ENCODE results near the gene CDH4.

CDH4 gene

DNA sequence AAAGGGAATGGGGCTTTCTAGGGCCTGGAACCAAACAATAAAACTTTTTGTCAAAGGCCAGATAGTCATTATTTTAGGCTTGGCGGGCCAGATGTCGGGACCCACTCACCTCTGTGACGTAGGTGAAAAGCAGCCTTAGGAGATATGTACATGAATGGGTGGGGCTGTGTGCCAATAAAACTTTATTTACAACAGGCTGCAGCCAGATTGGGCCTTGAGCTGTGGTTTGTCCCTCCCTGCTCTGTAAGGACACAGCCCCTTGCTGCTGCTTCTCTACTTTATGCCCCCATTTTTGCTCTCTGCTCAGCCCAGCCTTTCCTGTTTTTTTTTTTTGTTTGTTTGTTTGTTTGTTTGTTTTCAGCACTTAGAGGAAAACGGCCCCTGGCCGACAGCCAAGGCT is 32.7 kb downstream of the CDH4 start:
- no peak for FAIRE-seq

DNA sequence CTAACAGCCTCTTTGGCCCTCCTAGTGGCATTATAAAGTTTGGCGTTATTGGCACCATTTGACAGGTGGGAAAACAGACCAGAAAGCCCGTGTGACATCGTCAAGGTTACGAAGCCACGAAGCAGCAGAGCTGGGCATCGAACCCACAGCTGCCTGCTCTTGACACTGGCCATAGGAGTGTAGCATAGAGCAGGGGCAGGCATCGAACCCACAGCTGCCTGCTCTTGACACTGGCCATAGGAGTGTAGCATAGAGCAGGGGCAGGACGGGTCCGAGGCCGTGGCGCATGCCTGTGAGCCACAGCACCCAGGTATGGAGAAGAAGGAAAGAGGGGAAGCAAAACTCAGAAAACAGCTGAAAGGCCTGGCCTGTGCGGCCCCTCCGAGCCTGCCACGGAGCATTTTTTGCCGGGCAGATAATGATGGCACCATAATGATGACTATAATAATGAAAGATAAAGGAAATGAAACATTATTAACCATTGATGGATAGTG is 33.1 kb downstream of the CDH4 start:
- no peak for FAIRE-seq

DNA sequence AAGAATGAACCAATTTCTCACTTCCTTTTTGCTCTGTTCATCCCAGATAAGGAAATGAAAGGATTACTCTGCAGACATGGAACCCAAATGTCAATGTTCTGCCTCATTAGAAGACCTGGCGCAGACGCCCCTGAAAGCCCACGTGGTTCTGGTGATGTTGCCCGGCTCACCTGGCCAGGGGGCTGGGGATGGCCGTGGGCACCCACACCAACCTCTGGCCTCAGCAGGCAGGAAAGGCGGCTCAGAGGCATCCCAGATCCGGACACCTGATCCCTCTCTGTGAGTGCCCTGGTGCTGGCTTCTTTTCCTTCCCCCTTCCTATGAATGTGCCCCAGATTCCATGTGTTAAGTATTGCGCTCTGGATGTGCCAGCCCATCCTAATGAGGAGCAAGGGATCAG is 33.6 kb downstream of the CDH4 start:
- no peak for FAIRE-seq

DNA sequence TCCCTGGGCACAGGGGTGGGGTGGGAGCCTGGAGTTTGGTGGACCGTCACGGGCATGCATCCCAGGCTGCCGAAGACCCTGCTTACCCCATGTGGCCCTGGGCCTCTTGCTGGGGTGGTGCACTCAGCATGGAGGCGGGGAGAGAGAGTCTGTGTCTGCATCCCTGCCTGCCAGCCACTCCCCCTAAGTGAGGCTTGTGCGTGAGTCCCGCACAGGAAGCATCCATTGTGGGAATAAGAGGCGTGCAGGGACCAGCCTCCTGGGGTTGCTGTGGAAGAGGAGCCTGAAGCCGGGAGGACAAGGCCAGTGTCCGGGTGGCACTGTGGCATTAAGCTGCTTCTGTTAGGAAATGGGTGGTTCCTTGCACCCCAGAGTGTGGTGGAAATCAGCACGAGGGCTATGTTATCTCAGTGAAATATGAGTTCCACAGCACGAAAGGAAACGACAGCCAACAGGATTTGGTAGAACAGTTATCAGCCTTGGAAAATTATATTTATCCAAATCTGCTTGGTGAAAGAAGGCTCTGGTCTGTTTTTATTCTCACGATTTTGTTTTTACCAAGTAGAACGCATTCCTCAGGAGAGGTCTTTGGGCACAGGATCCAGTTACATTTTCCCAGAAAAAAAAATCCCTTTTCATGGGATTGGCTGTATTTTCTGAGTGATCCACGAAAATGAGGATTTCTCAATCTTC is 35.7 kb downstream of the CDH4 start:
- FAIRE-seq = no peak

DNA sequence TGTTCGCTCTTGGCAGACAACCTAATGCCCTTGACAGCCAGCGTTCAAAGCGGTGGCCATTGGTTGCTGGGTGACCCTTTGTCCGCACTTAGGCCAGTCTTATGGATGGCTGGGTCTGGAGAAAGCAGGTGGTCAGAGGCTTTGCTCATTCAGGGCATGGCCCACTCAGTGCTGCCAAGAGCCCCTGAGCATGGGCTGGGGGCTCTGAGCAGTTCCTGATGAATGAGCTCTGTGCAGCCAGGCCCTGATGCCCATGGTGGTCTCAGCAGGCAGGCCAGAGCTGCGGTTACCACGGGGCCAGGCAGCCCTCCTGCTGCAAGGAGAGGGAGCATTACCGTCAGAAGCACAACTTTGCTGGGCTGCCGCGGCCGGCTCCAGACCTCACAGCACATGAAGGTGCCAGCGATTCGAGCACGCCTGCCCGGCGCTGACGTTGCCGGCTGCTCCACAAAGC is 36.3 kb downstream of the CDH4 start:
- FAIRE-seq = no peak

DNA sequence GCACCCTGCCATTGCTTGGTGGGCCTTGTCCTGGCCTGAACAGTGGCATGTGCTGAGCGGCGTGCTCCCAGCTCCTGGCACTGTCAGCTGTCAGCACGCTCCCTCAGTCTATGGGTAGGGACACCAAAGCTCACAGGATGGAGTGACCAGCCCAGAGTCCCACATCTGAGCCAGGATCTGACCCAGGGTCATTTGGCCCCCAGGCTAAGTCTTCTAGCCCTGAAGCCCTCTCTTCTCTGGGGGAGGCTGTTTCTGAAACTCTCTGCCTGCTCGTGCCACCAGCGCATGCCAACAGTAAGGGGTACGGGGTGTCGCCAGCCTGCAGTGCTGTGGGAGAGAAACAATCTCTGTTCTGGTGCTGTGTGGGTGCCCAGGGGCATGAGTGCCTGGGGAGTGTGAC is 37.1 kb downstream of the CDH4 start:
- no peak for FAIRE-seq

DNA sequence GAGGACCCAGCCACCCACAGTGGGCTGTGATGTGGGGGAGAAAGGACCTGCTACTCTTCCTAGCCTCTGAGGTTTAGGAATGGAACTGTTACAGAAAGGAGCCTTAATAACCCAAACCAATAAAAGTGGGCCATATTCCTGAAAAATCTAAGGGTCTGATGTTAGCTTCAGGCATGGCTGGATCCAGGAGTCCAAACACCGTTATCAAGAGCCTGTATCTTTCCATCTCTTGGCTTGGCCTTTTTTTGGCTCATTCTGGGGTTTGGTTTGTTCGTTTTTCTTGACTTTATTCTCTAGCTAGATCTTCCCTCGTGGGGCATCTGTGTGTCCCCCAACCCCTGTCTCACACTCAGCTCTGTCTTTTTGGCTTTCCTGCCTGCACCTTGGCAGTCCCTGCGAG is 38.7 kb downstream of the CDH4 start:
- FAIRE-seq = no peak

DNA sequence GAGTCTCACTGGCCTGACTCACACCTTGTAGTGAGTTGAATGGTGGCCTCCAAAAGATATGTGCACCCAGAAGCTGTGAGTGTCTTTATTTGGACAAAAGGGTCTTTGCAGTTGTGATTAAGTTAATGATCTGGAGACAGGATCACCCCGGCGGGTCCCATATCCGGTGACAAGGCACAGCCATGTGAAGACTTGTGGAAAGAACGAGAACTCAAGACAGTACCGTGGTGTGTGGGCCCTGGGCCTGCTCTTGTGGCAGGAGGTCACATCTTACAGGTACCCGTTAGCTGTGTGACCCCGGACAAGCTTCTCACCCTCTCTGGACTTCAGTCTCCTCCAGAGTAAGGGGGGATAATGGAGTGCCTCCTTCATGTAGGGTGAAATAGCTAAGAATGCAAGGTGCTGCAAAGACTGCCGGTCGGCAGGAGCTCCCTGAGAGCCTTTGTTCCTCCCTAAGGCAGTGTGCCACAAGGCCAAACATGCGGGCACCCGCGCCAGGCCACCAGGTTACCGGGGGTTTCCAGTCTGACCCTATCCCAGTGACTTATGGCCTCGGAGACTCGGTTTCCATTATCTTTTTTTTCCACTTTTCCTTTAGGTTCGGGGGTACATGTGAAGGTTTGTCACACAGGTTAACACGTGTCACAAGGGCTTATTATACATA is 39.2 kb downstream of the CDH4 start:
- FAIRE-seq = no peak

DNA sequence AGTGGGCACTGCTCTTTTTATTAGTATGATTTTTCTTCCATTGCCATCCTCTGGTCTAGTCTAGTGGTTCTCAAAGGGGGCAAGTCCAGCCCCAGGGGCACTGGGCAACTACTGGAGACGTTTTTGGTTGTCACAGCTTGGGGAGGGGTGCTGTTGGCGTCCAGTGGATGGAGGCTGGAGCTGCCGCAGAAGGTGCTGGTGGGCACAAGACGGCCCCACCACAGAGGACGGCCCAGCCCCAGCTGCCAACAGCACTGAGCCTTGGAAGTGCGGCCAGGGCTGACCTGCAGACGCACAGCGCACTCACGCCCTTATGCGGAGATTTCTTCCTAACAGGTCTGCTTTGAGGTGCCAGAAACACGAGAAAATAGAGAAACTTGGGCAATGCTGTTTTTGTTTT is 40.3 kb downstream of the CDH4 start:
- FAIRE-seq = no peak

DNA sequence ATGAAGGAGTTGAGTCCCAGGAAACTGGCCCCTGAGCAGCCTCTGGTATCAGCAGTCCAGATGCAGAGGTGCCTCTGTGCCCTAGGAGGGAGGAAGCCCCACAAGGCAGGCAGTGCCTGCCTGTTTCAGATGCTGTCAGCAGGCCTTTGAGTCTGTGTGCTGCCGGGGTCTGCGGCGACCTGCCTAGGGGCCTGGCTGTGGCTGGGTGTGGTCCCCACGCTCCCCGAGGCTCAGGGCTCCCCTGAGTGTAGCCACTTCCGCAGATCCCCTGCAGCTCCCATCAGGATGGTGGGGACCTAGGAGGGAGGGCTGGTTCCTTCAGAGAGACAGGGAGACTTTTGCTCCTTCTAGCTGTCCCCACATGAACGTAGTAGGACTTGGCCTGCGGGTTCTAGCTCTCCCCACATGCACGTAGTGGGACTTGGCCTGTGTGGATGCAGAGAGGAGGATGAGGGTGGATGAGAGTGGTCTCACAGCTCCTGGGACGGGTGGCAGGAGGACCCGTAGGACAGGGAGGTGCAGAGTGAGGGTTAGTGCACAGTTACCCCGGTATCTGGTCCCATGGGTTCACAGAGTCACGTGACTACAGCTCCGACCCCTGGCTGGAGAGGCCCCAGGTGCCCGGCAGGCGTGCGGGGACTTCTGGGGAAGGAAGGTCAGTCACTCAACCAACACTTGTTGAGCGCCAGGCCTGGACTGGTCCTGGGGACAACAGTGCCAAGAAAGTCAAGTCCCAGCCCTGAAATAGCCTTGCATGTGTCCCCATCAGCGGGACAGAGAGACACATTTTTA is 41.0 kb downstream of the CDH4 start:
- no peak for FAIRE-seq

DNA sequence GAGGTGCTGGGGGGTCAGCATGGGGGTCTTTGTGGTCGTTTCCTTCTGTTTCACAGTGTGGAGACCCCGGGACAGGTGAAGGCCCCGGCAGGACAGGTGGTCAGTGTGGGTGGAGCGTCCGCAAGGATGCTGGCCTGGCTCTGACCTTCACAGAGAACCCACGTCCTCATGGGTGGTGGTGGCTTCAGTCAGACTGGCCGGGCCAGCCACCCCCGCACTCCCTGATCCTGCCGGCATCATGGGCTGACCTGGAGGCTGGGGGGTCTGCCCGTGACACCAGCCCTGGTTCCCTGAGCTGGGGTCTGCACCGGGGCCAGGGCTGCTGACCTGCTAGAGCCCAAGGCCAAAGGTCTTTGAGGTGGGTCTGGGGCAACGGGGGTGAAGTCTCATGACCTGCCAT is 41.9 kb downstream of the CDH4 start:
- FAIRE-seq = no peak

DNA sequence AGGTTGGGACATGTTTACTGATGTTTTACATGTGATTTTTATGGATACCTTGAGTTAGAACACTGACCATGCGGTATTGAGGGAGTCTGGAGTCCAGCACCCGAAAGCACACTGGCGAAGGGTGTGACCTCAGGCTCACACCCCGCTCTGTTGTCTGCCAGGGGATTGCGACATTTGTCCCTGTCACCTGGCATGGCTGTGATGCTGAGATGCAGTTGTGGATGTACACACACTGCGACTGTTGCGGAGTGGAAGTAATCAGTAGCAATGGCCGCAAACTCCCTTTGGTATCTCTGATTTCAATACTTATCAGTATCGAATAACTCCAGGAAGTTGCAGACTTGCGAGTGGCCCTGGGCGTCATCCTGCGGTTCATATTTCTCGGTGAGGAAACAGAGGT is 43.2 kb downstream of the CDH4 start:
- FAIRE-seq = no peak

DNA sequence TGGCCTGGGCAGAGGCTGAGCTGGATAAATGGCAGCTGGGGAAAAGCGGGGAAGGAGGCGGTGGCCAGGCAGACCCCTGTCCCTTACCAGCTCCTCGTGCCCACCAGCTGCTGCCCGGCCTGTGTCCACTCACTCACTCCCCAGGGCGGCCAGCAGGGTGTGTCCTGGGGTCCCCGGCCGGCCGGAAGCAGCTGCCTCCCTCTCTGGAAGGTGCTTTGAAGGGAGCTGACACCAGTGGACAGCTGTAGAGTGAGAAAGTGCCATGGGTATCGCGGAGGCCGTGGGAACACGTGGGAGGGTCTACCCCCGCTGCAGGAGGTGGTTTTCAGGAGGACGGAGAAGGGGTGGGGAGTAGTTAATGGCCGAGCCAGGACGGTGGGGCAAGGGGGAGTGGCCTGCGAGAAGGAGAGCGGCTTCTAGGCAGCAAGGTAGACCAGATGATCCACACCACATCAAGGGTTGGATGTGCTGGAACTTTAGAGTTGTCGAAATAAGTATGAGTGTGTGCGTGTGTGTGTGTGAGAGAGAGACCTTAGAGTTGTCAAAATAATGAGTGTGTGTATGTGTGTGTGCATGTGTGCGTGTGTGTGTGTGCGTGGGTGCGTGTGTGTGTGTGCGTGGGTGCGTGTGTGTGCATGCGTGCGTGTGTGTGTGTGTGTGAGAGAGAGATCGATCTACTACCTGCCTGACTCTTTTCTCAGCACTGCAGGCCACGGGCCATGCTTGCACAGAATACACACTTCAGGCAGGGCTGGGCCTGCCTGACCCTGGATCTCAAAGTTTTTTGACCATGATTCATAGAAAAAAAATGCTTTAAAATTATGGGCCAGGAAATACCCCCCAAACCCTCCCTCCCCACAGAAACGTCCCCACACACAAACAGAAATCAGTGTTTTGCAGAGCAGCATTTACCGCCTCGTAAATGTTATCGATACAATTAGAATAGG is 43.9 kb downstream of the CDH4 start:
- no peak for FAIRE-seq

DNA sequence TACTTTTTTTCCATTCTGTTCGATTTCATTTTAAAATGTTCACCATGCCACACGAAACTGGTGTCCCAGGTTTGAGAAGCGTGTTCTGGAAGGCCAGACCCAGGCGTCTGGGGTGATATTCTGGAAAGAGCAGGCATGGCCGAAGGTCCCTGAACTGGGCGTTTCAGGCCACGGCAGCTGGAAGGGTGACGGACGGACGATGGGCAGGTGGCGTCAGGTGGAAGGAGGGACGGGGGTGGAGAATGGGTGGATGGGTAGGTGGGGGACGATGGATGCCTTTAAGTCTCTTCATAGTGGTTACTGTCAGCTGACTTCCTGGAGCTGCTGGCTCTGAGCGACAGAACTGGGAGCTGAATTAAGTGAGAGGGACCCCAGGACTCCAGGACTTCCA is 44.6 kb downstream of the CDH4 start:
- FAIRE-seq = no peak

DNA sequence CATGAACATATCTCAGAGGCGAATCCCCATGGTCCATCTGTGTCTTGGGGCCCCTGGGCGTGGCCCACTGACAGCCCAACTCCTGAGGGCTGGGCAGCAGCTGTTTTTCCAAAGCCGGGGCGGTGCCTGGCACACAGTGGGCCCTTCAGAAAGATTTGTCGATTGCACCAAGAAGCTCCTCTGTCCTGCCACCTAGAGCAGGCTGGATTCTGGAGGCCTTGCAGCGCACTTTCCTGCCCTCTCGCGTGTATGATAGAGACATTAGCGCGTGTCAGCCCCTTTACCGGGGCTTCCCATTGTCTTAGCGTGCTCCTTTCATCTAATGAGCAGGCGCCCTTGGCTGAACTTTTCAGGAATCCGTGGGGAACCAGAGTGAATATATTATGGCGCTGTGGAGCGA is 45.4 kb downstream of the CDH4 start:
- no peak for FAIRE-seq

DNA sequence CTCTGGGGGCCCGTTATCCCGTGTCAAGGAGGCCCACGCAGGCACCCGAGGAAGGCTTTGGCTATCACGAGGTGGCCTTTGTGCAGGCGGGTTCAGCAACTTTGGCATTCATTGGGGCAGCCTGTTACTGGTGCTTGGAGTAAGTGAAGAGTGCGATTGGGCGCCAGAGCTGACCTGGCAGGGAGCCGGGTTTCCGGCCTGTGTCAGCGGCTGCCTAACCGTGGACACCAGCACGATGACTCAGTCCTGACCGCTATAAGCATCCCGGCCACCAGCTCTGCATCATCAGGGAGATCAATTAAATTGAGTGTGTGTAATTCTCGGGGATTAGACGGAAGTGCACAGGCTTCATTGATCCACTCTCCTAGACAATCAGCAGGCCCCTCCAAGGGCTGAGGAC is 45.9 kb downstream of the CDH4 start:
- FAIRE-seq = no peak

DNA sequence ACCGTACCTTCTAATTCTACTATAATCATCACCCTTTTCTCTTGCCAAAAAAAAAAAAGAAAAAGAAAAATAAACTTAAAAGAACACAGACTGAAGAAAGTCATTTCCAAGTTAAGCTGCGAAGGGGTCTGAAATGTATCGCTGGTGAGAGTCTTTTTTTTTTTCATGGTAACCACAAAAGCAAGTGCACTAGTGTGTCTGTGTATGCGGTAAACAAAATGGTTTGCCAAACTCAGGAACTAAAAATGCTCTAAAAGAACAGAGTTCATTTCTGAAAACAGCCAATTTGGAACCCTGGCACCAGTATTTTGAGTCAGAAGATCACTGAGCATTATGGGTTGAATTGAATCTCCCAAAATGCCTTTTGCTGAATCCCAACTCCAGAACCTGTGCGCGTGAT is 46.6 kb downstream of the CDH4 start:
- FAIRE-seq = no peak

DNA sequence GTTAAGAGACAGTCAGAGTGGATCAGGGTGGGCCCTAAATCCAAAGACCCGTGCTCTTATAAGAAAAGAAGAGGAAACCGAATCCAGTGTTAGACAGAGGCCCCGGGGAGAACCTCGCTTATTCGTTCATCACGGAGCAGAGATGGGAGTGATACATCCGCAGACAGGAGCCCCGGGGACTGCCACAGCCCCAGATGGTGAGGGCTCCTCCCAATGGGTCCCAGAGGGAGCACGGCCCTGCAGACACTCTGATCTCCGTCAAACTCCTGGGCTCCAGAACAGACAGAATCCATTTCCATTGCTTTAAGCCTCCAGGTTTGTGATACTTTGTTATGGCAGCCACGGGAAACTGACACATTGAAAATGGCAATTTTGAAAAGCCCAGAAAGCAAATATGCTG is 47.0 kb downstream of the CDH4 start:
- FAIRE-seq = no peak

DNA sequence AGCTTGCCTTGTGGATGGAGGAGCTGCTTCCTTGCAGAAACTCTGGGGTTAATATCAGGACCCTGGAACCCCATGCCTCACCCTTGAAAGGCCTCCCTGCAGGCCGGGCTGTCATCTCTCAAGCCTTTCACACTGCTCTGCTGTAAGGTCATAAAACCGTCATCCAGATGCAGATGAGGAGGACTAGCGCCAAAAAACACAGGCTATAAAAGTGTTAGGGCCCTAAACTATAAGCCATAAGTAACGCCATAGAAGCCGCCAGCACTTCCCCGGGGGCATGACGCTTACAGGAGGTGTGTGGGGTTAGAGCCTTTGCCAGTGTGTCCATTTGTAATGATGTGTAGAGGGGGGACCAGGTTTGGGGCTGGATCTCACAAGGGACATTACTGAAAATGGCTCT is 47.6 kb downstream of the CDH4 start:
- no peak for FAIRE-seq

DNA sequence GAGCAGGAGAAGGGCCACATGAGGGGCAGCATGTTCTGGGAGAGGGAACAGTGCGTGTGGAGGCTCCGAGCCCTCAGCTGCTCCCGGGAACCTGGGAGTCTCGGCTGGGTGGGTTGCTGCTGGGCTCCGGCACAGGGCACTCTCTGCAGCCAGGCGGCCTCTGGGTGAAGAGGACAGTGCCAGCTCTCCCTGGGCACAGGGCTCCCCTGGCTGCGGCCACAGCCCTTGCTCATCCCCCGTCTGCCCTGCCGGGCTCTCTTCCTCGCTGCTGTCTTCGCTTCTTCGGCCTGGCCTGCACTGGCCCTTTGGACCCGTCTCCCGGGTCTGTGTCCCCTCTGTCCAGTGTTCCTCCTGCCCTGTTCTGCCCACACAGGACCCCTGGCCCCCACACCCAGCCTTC is 48.2 kb downstream of the CDH4 start:
- no peak for FAIRE-seq

DNA sequence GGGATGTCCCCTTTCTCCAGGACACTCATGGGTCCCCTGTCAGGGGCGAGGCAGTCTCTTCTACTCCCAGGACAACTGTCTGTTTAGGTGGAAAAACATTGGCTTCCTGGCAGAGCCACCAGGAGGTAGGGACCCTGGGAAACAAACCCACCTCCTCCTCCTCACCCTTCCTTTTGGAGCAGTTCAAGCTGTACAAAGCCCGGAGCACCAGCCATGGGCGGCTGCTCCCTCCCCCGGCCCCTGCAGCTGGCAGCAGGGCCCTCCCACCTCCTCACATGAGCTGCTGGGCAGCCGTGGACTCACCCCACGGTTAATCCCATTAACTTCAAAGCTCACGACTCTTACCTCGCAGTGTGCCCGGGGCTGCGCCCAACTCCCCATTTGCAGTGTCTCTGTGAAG is 48.6 kb downstream of the CDH4 start:
- no peak for FAIRE-seq

DNA sequence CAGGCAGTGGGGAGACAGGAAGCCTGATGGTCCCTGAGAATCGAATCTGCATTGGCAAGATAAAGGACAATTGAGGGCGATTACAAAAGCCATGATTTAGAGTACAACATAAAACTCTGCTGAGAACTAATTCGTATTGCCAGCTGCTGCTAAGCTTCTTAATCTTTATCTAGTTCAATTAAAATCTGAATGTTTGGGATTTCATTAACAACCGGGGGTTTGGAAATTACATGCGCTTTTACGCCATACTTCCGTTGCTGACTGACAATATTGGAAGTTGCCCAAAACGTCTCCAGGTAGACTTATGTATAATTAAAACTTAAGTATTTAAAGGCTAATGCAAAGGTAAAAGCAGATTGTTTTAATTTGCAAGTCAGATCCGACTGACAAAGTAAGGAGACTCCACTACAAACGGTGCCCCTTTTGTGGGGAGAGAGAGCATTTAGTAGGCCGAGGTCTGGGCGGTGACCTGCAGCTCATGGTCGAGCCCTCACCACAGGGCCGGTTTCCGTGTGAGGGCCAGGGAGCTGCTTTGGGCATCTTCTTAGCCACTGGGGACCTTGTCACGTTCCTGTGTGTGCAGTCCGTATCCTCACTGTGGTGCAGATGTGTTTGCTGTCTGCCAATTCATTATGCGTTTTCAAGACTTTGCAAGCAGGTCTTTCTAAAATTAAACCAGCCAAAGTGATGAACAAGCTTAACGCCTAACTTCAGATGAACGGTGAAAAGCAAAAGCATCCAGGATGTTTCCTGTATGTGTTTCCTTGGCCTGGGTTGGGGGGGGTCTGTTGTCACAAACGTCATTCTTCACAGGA is 49.9 kb downstream of the CDH4 start:
- FAIRE-seq = no peak
